ENCODE results near the gene AMPD3. TPM values are rescaled to one million over a fixed set of nuclear protein-coding genes. Genes with fewer than 3 reads are reported as not detected.

Gene AMPD3
- total RNA-seq, 1 experiment from 2014 or later = 12.5 TPM

DNA sequence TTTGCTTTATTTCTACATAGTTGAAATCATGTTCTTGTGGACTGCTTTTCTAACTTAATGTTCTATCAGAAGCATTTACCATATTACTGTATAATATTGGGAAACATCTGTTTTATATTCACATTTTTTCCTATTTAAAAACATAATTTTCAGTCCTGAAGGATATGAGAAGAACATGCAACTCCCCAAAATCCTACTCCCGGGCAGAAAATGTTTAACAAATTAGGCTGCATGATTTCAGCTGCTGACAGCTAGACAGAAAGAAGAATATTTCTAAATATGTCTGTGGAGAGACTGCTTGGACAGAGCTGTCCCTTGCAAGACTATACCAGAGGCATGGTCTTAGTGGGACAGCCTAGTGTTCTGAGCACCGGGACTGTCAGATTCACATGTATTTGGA, 15.7 kb upstream of the AMPD3 start:
- Histone ChIP-seq H3K4me1 (ENCODE audit: control insufficient read depth, insufficient read depth, low read length) (no peaks in the 10 kb centered on the region), H3K27ac (ENCODE audit: low read length) (no peak overlapping the region), H3K36me3 (ENCODE audit: control insufficient read depth, insufficient read depth, low read length) (no peaks in the 10 kb centered on the region), H3K27me3 (ENCODE audit: control insufficient read depth, insufficient read depth, low read length) (no peaks in the 10 kb centered on the region), H3K4me3 (ENCODE audit: low read depth in 2 of 2, low read length in 2 of 2) (no peak overlapping the region), H3K9me3 (ENCODE audit: control insufficient read depth, insufficient read depth, low read depth, low read length) (no peaks in the 10 kb centered on the region)
- no TSS peak for BruUV-seq (replicated peaks)
- ChIA-PET CTCF (interaction anchor here (0.9 kb wide), 1 partner anchor 15 kb away, joined by 3 read pairs; the partner anchor contains the start of gene AMPD3), POLR2A (no interaction called here)
- TF ChIP-seq, protein P1, sequence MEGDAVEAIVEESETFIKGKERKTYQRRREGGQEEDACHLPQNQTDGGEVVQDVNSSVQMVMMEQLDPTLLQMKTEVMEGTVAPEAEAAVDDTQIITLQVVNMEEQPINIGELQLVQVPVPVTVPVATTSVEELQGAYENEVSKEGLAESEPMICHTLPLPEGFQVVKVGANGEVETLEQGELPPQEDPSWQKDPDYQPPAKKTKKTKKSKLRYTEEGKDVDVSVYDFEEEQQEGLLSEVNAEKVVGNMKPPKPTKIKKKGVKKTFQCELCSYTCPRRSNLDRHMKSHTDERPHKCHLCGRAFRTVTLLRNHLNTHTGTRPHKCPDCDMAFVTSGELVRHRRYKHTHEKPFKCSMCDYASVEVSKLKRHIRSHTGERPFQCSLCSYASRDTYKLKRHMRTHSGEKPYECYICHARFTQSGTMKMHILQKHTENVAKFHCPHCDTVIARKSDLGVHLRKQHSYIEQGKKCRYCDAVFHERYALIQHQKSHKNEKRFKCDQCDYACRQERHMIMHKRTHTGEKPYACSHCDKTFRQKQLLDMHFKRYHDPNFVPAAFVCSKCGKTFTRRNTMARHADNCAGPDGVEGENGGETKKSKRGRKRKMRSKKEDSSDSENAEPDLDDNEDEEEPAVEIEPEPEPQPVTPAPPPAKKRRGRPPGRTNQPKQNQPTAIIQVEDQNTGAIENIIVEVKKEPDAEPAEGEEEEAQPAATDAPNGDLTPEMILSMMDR (IDR thresholded peaks at IDR 0.05) = no peak
- TF ChIP-seq TCF7L2 (IDR thresholded peaks at IDR 0.05; ENCODE audit: low read depth, low read length) (no peak), SIN3A (IDR thresholded peaks at IDR 0.05; ENCODE audit: borderline replicate concordance, insufficient read depth, low read depth, low read length) (no peak), POLR2AphosphoS5 (IDR thresholded peaks at IDR 0.05; ENCODE audit: low read depth, low read length) (no peak)
- TF ChIP-seq, protein P2, sequence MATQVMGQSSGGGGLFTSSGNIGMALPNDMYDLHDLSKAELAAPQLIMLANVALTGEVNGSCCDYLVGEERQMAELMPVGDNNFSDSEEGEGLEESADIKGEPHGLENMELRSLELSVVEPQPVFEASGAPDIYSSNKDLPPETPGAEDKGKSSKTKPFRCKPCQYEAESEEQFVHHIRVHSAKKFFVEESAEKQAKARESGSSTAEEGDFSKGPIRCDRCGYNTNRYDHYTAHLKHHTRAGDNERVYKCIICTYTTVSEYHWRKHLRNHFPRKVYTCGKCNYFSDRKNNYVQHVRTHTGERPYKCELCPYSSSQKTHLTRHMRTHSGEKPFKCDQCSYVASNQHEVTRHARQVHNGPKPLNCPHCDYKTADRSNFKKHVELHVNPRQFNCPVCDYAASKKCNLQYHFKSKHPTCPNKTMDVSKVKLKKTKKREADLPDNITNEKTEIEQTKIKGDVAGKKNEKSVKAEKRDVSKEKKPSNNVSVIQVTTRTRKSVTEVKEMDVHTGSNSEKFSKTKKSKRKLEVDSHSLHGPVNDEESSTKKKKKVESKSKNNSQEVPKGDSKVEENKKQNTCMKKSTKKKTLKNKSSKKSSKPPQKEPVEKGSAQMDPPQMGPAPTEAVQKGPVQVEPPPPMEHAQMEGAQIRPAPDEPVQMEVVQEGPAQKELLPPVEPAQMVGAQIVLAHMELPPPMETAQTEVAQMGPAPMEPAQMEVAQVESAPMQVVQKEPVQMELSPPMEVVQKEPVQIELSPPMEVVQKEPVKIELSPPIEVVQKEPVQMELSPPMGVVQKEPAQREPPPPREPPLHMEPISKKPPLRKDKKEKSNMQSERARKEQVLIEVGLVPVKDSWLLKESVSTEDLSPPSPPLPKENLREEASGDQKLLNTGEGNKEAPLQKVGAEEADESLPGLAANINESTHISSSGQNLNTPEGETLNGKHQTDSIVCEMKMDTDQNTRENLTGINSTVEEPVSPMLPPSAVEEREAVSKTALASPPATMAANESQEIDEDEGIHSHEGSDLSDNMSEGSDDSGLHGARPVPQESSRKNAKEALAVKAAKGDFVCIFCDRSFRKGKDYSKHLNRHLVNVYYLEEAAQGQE (IDR thresholded peaks at IDR 0.05; ENCODE audit: insufficient read depth in 1 of 2, low read depth in 2 of 2, low read length in 1 of 2) = no peak
- ATAC-seq = no peak
- intact Hi-C loops (cut with micrococcal nuclease; ENCODE audit: unreplicated experiment) (no loop called here), in situ Hi-C loops (cut with HindIII; ENCODE audit: low pct_unique_long_range_greater_than_20kb, low sequenced_read_pairs) (no loop called here)
- DNase-seq (ENCODE audit: low read depth, low spot score) = no peak

DNA sequence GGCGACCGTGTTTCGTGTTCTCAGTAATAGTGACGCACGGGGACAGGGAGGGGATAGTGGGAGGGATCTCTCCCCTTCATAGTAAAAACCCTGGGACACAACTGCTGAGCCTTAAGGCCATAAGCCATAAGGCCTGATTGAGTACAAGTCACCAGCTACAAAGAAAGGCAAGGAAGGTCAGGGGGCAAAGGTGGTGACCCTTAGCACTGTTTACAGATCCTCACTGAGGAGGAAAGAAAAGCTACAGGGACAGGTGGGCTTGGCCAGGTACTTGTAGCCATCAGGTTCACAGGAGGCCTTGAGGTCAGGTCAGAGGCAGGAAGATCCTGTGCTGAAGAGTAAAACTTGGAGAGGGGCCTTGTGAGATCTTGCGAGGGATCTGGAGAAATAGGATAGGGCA, 15.1 kb upstream of the AMPD3 start:
- H3K4me3 ChIP-seq (ENCODE audit: low read depth in 2 of 2, low read length in 2 of 2) = no peak overlapping the region
- no peaks in the 10 kb centered on the region for H3K4me1 ChIP-seq (ENCODE audit: control insufficient read depth, insufficient read depth, low read length)
- in situ Hi-C loops (cut with HindIII; ENCODE audit: low pct_unique_long_range_greater_than_20kb, low sequenced_read_pairs) (no loop called here), intact Hi-C loops (cut with micrococcal nuclease; ENCODE audit: unreplicated experiment) (no loop called here)
- CTCF ChIA-PET = no interaction called here
- no peak overlapping the region for H3K27ac ChIP-seq (ENCODE audit: low read length)
- POLR2A ChIA-PET = no interaction called here
- H3K36me3 ChIP-seq (ENCODE audit: control insufficient read depth, insufficient read depth, low read length) = no peaks in the 10 kb centered on the region
- no TSS peak for BruUV-seq (replicated peaks)
- ATAC-seq = no peak
- DNase-seq (ENCODE audit: low read depth, low spot score) = no peak
- no peaks in the 10 kb centered on the region for H3K27me3 ChIP-seq (ENCODE audit: control insufficient read depth, insufficient read depth, low read length)
- TF ChIP-seq, protein P1 (IDR thresholded peaks at IDR 0.05) = no peak
- TF ChIP-seq TCF7L2 (IDR thresholded peaks at IDR 0.05; ENCODE audit: low read depth, low read length) (no peak), SIN3A (IDR thresholded peaks at IDR 0.05; ENCODE audit: borderline replicate concordance, insufficient read depth, low read depth, low read length) (no peak), POLR2AphosphoS5 (IDR thresholded peaks at IDR 0.05; ENCODE audit: low read depth, low read length) (no peak)
- TF ChIP-seq, protein P2 (IDR thresholded peaks at IDR 0.05; ENCODE audit: insufficient read depth in 1 of 2, low read depth in 2 of 2, low read length in 1 of 2) = no peak
- H3K9me3 ChIP-seq (ENCODE audit: control insufficient read depth, insufficient read depth, low read depth, low read length) = no peaks in the 10 kb centered on the region

All from Panc1 (cell line).